ENCODE data around the gene CDH22.
A peak's percentile ranks its signal among the peaks of the same experiment; 100 is the strongest.

The CDH22 gene

GRCh38 chr20:46133886-46134654 lies 174.2 kb downstream of the CDH22 start:
- DNase-seq: no peak

GRCh38 chr20:46132705-46133120 lies 175.6 kb downstream of the CDH22 start:
- DNase-seq: peak; percentile 41 to 90

GRCh38 chr20:46131396-46131795 lies 176.9 kb downstream of the CDH22 start:
- no peak for DNase-seq

- DNase-seq: no peak
Observed at GRCh38 chr20:46130534-46130933, 177.8 kb downstream of the CDH22 start.

- no peak for DNase-seq
Observed at GRCh38 chr20:46129955-46130481, 178.3 kb downstream of the CDH22 start.

- peak; percentile 41 to 76 for DNase-seq
Observed at GRCh38 chr20:46128310-46129151, 179.8 kb downstream of the CDH22 start.

GRCh38 chr20:46127396-46128010 lies 180.8 kb downstream of the CDH22 start:
- no peak for DNase-seq

- DNase-seq: no peak
Observed at GRCh38 chr20:46126440-46127056, 181.8 kb downstream of the CDH22 start.
